ENCODE results near the gene TMEM106B. TPM values are rescaled to one million over a fixed set of nuclear protein-coding genes. Genes with fewer than 3 reads are reported as not detected.
"Not testable (repeated sequence)": the region's sequence is repeated elsewhere in the genome, so short reads cannot be mapped to it uniquely, and the experiment has no call there.

TMEM106B gene
- total RNA-seq, 1 donor from 2014 or later, result 25.1 TPM

- peak overlapping the region; percentile 98 for H3K4me3 Mint-ChIP-seq
- peaks cover 19% of the 10 kb centered on the region for H3K27me3 Mint-ChIP-seq (ENCODE audit: insufficient read depth)
- no peak for DNase-seq (ENCODE audit: low spot score)
- H3K27ac Mint-ChIP-seq, result peak overlapping the region; percentile 94
- H3K9me3 Mint-ChIP-seq, result no peaks in the 10 kb centered on the region
- H3K4me1 Mint-ChIP-seq (ENCODE audit: low read depth), result peaks cover 35% of the 10 kb centered on the region
- intact Hi-C loops (cut with micrococcal nuclease), result loop anchor here (1.0 to 2.0 kb wide), 8 partner anchors 12 to 476 kb away; partner anchors contain the start of gene VWDE
- peaks cover 12% of the 10 kb centered on the region for H3K36me3 Mint-ChIP-seq (ENCODE audit: low read depth)
Observed at GRCh38 chr7:12210179-12211053, 678 bp upstream of the TMEM106B start.

GRCh38 chr7:12211711-12212485 lies 804 bp downstream of the TMEM106B start:
- no peak for DNase-seq (ENCODE audit: low spot score)
- Mint-ChIP-seq H3K4me1 (ENCODE audit: low read depth) (peaks cover 39% of the 10 kb centered on the region), H3K27me3 (ENCODE audit: insufficient read depth) (peaks cover 13% of the 10 kb centered on the region), H3K27ac (peak overlapping the region; percentile 98), H3K36me3 (ENCODE audit: low read depth) (peaks cover 24% of the 10 kb centered on the region), H3K4me3 (peak overlapping the region; percentile 98), H3K9me3 (no peaks in the 10 kb centered on the region)
- intact Hi-C loops (cut with micrococcal nuclease), result loop anchor here (1.0 to 2.0 kb wide), 8 partner anchors 10 to 474 kb away; partner anchors contain the start of gene VWDE

GRCh38 chr7:12217311-12217710 lies 6.2 kb downstream of the TMEM106B start:
- Mint-ChIP-seq H3K4me1 (ENCODE audit: low read depth) (peaks cover 35% of the 10 kb centered on the region), H3K36me3 (ENCODE audit: low read depth) (peaks cover 53% of the 10 kb centered on the region), H3K27ac (no peak overlapping the region), H3K27me3 (ENCODE audit: insufficient read depth) (no peaks in the 10 kb centered on the region), H3K9me3 (no peaks in the 10 kb centered on the region), H3K4me3 (no peak overlapping the region)
- no peak for DNase-seq (ENCODE audit: low spot score)
- intact Hi-C loops (cut with micrococcal nuclease), result no loop called here

- H3K9me3 Mint-ChIP-seq, result peaks cover 10% of the 10 kb centered on the region
- no peak overlapping the region for H3K4me3 Mint-ChIP-seq
- peaks cover 41% of the 10 kb centered on the region for H3K4me1 Mint-ChIP-seq (ENCODE audit: low read depth)
- intact Hi-C loops (cut with micrococcal nuclease), result no loop called here
- H3K27me3 Mint-ChIP-seq (ENCODE audit: insufficient read depth), result no peaks in the 10 kb centered on the region
- no peak for DNase-seq (ENCODE audit: low spot score)
- H3K36me3 Mint-ChIP-seq (ENCODE audit: low read depth), result peaks cover 63% of the 10 kb centered on the region
- H3K27ac Mint-ChIP-seq, result no peak overlapping the region
Observed at GRCh38 chr7:12220389-12221046, 9.4 kb downstream of the TMEM106B start.

GRCh38 chr7:12221414-12221813 lies 10.3 kb downstream of the TMEM106B start:
- H3K27ac Mint-ChIP-seq, result no peak overlapping the region
- H3K27me3 Mint-ChIP-seq (ENCODE audit: insufficient read depth), result no peaks in the 10 kb centered on the region

GRCh38 chr7:12222889-12223579 lies 11.9 kb downstream of the TMEM106B start:
- no peaks in the 10 kb centered on the region for H3K27me3 Mint-ChIP-seq (ENCODE audit: insufficient read depth)
- peaks cover 53% of the 10 kb centered on the region for H3K36me3 Mint-ChIP-seq (ENCODE audit: low read depth)
- peaks cover 41% of the 10 kb centered on the region for H3K4me1 Mint-ChIP-seq (ENCODE audit: low read depth)
- H3K4me3 Mint-ChIP-seq, result peak overlapping the region; percentile 57
- H3K9me3 Mint-ChIP-seq, result peaks cover 13% of the 10 kb centered on the region
- no peak for DNase-seq (ENCODE audit: low spot score)
- peak overlapping the region; percentile 53 for H3K27ac Mint-ChIP-seq
- intact Hi-C loops (cut with micrococcal nuclease), result loop anchor here (1.0 kb wide), 1 partner anchor 12 kb away; the partner anchor contains the start of gene TMEM106B

More at GRCh38 chr7:12221414-12221813, 10.3 kb downstream of the TMEM106B start:
- Mint-ChIP-seq H3K9me3 (peaks cover 13% of the 10 kb centered on the region), H3K4me1 (ENCODE audit: low read depth) (peaks cover 49% of the 10 kb centered on the region), H3K4me3 (no peak overlapping the region), H3K36me3 (ENCODE audit: low read depth) (peaks cover 63% of the 10 kb centered on the region)
- intact Hi-C loops (cut with micrococcal nuclease), result no loop called here
- DNase-seq (ENCODE audit: low spot score), result no peak

- intact Hi-C loops (cut with micrococcal nuclease); H3K4me3 Mint-ChIP-seq; H3K27me3 Mint-ChIP-seq (ENCODE audit: insufficient read depth); DNase-seq (ENCODE audit: low spot score); H3K27ac Mint-ChIP-seq: not testable (repeated sequence)
- H3K9me3 Mint-ChIP-seq, result peaks cover 13% of the 10 kb centered on the region
- H3K4me1 Mint-ChIP-seq (ENCODE audit: low read depth), result peaks cover 41% of the 10 kb centered on the region
- peaks cover 42% of the 10 kb centered on the region for H3K36me3 Mint-ChIP-seq (ENCODE audit: low read depth)
Observed at GRCh38 chr7:12225017-12225416, 13.9 kb downstream of the TMEM106B start.

GRCh38 chr7:12226756-12227155 lies 15.7 kb downstream of the TMEM106B start:
- H3K4me3 Mint-ChIP-seq, result no peak overlapping the region
- no peak overlapping the region for H3K27ac Mint-ChIP-seq
- no peaks in the 10 kb centered on the region for H3K27me3 Mint-ChIP-seq (ENCODE audit: insufficient read depth)
- peaks cover 34% of the 10 kb centered on the region for H3K36me3 Mint-ChIP-seq (ENCODE audit: low read depth)
- no peak for DNase-seq (ENCODE audit: low spot score)
- intact Hi-C loops (cut with micrococcal nuclease), result loop anchor here (2.0 kb wide), 1 partner anchor 16 kb away; the partner anchor contains the start of gene TMEM106B
- H3K9me3 Mint-ChIP-seq, result peaks cover 13% of the 10 kb centered on the region
- H3K4me1 Mint-ChIP-seq (ENCODE audit: low read depth), result peaks cover 34% of the 10 kb centered on the region

- intact Hi-C loops (cut with micrococcal nuclease), result no loop called here
- H3K27ac Mint-ChIP-seq, result no peak overlapping the region
- peaks cover 33% of the 10 kb centered on the region for H3K36me3 Mint-ChIP-seq (ENCODE audit: low read depth)
- no peak overlapping the region for H3K4me3 Mint-ChIP-seq
- peaks cover 23% of the 10 kb centered on the region for H3K4me1 Mint-ChIP-seq (ENCODE audit: low read depth)
- peaks cover 10% of the 10 kb centered on the region for H3K9me3 Mint-ChIP-seq
- no peaks in the 10 kb centered on the region for H3K27me3 Mint-ChIP-seq (ENCODE audit: insufficient read depth)
- no peak for DNase-seq (ENCODE audit: low spot score)
Observed at GRCh38 chr7:12228024-12228423, 16.9 kb downstream of the TMEM106B start.

GRCh38 chr7:12229046-12229445 lies 18.0 kb downstream of the TMEM106B start:
- intact Hi-C loops (cut with micrococcal nuclease), result no loop called here

GRCh38 chr7:12231097-12231496 lies 20.0 kb downstream of the TMEM106B start:
- intact Hi-C loops (cut with micrococcal nuclease), result no loop called here
- H3K9me3 Mint-ChIP-seq, result no peaks in the 10 kb centered on the region
- no peaks in the 10 kb centered on the region for H3K27me3 Mint-ChIP-seq (ENCODE audit: insufficient read depth)
- DNase-seq (ENCODE audit: low spot score), result no peak
- no peak overlapping the region for H3K4me3 Mint-ChIP-seq
- peaks cover 6% of the 10 kb centered on the region for H3K4me1 Mint-ChIP-seq (ENCODE audit: low read depth)
- no peak overlapping the region for H3K27ac Mint-ChIP-seq
- peaks cover 21% of the 10 kb centered on the region for H3K36me3 Mint-ChIP-seq (ENCODE audit: low read depth)

More at GRCh38 chr7:12229046-12229445, 18.0 kb downstream of the TMEM106B start:
- Mint-ChIP-seq H3K36me3 (ENCODE audit: low read depth) (peaks cover 37% of the 10 kb centered on the region), H3K4me1 (ENCODE audit: low read depth) (peaks cover 13% of the 10 kb centered on the region), H3K27me3 (ENCODE audit: insufficient read depth) (no peaks in the 10 kb centered on the region), H3K27ac (no peak overlapping the region), H3K4me3 (no peak overlapping the region), H3K9me3 (peaks cover 10% of the 10 kb centered on the region)
- no peak for DNase-seq (ENCODE audit: low spot score)

- peaks cover 1% of the 10 kb centered on the region for H3K9me3 Mint-ChIP-seq
- intact Hi-C loops (cut with micrococcal nuclease), result no loop called here
- no peaks in the 10 kb centered on the region for H3K27me3 Mint-ChIP-seq (ENCODE audit: insufficient read depth)
- peaks cover 19% of the 10 kb centered on the region for H3K36me3 Mint-ChIP-seq (ENCODE audit: low read depth)
- DNase-seq (ENCODE audit: low spot score), result no peak
- no peak overlapping the region for H3K4me3 Mint-ChIP-seq
- no peaks in the 10 kb centered on the region for H3K4me1 Mint-ChIP-seq (ENCODE audit: low read depth)
- H3K27ac Mint-ChIP-seq, result no peak overlapping the region
Observed at GRCh38 chr7:12233175-12233574, 22.1 kb downstream of the TMEM106B start.
